CD1c-positive myeloid dendritic cell (primary cell): ENCODE data around the gene ULBP3.
A peak's percentile ranks its signal among the peaks of the same experiment; 100 is the strongest.

ENCODE experiments used
- DNase-seq: peaks from one replicate; pipeline ENCODE4 v3.0.0-alpha.2; 2016; ENCODE audit errors: extremely low spot score

Gene ULBP3

GRCh38 chr6:150068720-150069648, at the start of gene ULBP3:
Gene ULBP3, minus strand, starts transcription at chr6:150069121. Its CDS starts 55 bp downstream, at chr6:150069066.
- DNase-seq, result peak; percentile 74

GRCh38 chr6:150118627-150119026, 49.7 kb upstream of the ULBP3 start:
- DNase-seq, result no peak

GRCh38 chr6:150118203-150118602, 49.3 kb upstream of the ULBP3 start:
- no peak for DNase-seq

GRCh38 chr6:150116200-150116800, 47.4 kb upstream of the ULBP3 start:
- no peak for DNase-seq

- no peak for DNase-seq
Measured at GRCh38 chr6:150115769-150116168, 46.8 kb upstream of the ULBP3 start.

GRCh38 chr6:150112233-150112632, 43.3 kb upstream of the ULBP3 start:
- no peak for DNase-seq

- no peak for DNase-seq
Measured at GRCh38 chr6:150102750-150103270, 33.9 kb upstream of the ULBP3 start.

- no peak for DNase-seq
Measured at GRCh38 chr6:150100745-150101144, 31.8 kb upstream of the ULBP3 start.

- DNase-seq, result no peak
Measured at GRCh38 chr6:150099953-150100352, 31.0 kb upstream of the ULBP3 start.

- DNase-seq, result no peak
Measured at GRCh38 chr6:150099546-150099945, 30.6 kb upstream of the ULBP3 start.

- DNase-seq, result no peak
Measured at GRCh38 chr6:150098155-150098554, 29.2 kb upstream of the ULBP3 start.

- no peak for DNase-seq
Measured at GRCh38 chr6:150093397-150093796, 24.5 kb upstream of the ULBP3 start.

- no peak for DNase-seq
Measured at GRCh38 chr6:150091476-150091875, 22.6 kb upstream of the ULBP3 start.

- DNase-seq, result no peak
Measured at GRCh38 chr6:150090328-150090727, 21.4 kb upstream of the ULBP3 start.

- DNase-seq, result no peak
Measured at GRCh38 chr6:150088481-150089154, 19.7 kb upstream of the ULBP3 start.

- no peak for DNase-seq
Measured at GRCh38 chr6:150087336-150087735, 18.4 kb upstream of the ULBP3 start.

- no peak for DNase-seq
Measured at GRCh38 chr6:150086026-150086425, 17.1 kb upstream of the ULBP3 start.

- DNase-seq, result no peak
Measured at GRCh38 chr6:150084426-150084825, 15.5 kb upstream of the ULBP3 start.

- DNase-seq, result no peak
Measured at GRCh38 chr6:150083839-150084238, 14.9 kb upstream of the ULBP3 start.

GRCh38 chr6:150081702-150082101, 12.8 kb upstream of the ULBP3 start:
- no peak for DNase-seq

GRCh38 chr6:150079604-150080003, 10.7 kb upstream of the ULBP3 start:
- DNase-seq, result no peak

- no peak for DNase-seq
Measured at GRCh38 chr6:150078788-150079187, 9.9 kb upstream of the ULBP3 start.
